HEK293 (cell line): Measurements from ENCODE around the gene UBE2D1.
A peak's percentile ranks its signal among the peaks of the same experiment; 100 is the strongest.

Experiments
- BCL11B ChIP-seq: fragments of 450-650 bp; formaldehyde crosslinking; IDR thresholded peaks from 2 replicates; pipeline ENCODE4 v1.5.1; 2016; ENCODE audit warnings: low read depth, missing biosample characterization, missing genetic modification characterization
- HOXA7 ChIP-seq: sonication (generic); formaldehyde crosslinking; IDR thresholded peaks from 2 replicates; pipeline ENCODE4 v1.8.1; 2022; ENCODE audit warnings: missing genetic modification reagents, borderline replicate concordance
- KLF1 ChIP-seq: fragments of 450-650 bp; formaldehyde crosslinking; IDR thresholded peaks from 2 replicates; pipeline ENCODE4 v1.5.1; 2016; ENCODE audit warnings: missing biosample characterization, missing genetic modification characterization
- MZF1 ChIP-seq: fragments of 450-650 bp; formaldehyde crosslinking; IDR thresholded peaks from 2 replicates; pipeline ENCODE4 v1.5.1; 2017; ENCODE audit warnings: missing biosample characterization, missing genetic modification characterization, borderline replicate concordance
- REST ChIP-seq: fragments of 450-650 bp; formaldehyde crosslinking; IDR thresholded peaks from 2 replicates; pipeline ENCODE4 v1.5.1; 2016; ENCODE audit warnings: missing biosample characterization, missing genetic modification characterization
- ZBTB49 ChIP-seq: fragments of 450-650 bp; formaldehyde crosslinking; IDR thresholded peaks from 2 replicates; pipeline ENCODE4 v1.5.1; 2016; ENCODE audit warnings: missing biosample characterization, missing genetic modification characterization, low read depth
- ZFP3 ChIP-seq: fragments of 450-650 bp; formaldehyde crosslinking; IDR thresholded peaks from 2 replicates; pipeline ENCODE4 v1.5.1; 2016; ENCODE audit warnings: low read depth, missing biosample characterization, missing genetic modification characterization
- ZIC2 ChIP-seq: fragments of 450-650 bp; formaldehyde crosslinking; IDR thresholded peaks from 2 replicates; pipeline ENCODE4 v1.5.1; 2016; ENCODE audit warnings: missing biosample characterization, missing genetic modification characterization
- ZNF114 ChIP-seq: fragments of 450-650 bp; formaldehyde crosslinking; IDR thresholded peaks from 2 replicates; pipeline ENCODE4 v1.5.0; 2017; ENCODE audit warnings: missing biosample characterization, missing genetic modification characterization
- ZNF157 ChIP-seq: fragments of 450-650 bp; formaldehyde crosslinking; IDR thresholded peaks from 2 replicates; pipeline ENCODE4 v1.5.1; 2016; ENCODE audit warnings: missing biosample characterization, missing genetic modification characterization
- ZNF184 ChIP-seq: fragments of 450-650 bp; IDR thresholded peaks from 2 replicates; pipeline ENCODE4 v1.5.1; 2018; ENCODE audit warnings: missing biosample characterization, mild to moderate bottlenecking, missing genetic modification characterization
- ZNF23 ChIP-seq: fragments of 450-650 bp; formaldehyde crosslinking; IDR thresholded peaks from 2 replicates; pipeline ENCODE4 v1.5.1; 2016; ENCODE audit warnings: missing biosample characterization, missing genetic modification characterization, borderline replicate concordance
- ZNF239 ChIP-seq: fragments of 450-650 bp; formaldehyde crosslinking; IDR thresholded peaks from 2 replicates; pipeline ENCODE4 v1.5.1; 2016; ENCODE audit warnings: missing biosample characterization, missing genetic modification characterization
- ZNF354C ChIP-seq: fragments of 450-650 bp; formaldehyde crosslinking; IDR thresholded peaks from 2 replicates; pipeline ENCODE4 v1.5.1; 2016; ENCODE audit warnings: missing biosample characterization, missing genetic modification characterization, low read depth, borderline replicate concordance
- ZNF362 ChIP-seq: fragments of 450-650 bp; formaldehyde crosslinking; IDR thresholded peaks from 2 replicates; pipeline ENCODE4 v1.5.1; 2016; ENCODE audit warnings: missing biosample characterization, missing genetic modification characterization
- ZNF366 ChIP-seq: fragments of 450-650 bp; formaldehyde crosslinking; conservative IDR thresholded peaks from 2 replicates; pipeline ENCODE4 v1.5.1; 2016; ENCODE audit warnings: missing biosample characterization, missing genetic modification characterization
- ZNF404 ChIP-seq: fragments of 450-650 bp; formaldehyde crosslinking; IDR thresholded peaks from 2 replicates; pipeline ENCODE4 v1.5.1; 2017; ENCODE audit warnings: missing biosample characterization, missing genetic modification characterization
- ZNF473 ChIP-seq: fragments of 450-650 bp; formaldehyde crosslinking; IDR thresholded peaks from 2 replicates; pipeline ENCODE4 v1.5.1; 2017; ENCODE audit warnings: missing biosample characterization, missing genetic modification characterization
- ZNF530 ChIP-seq: fragments of 450-650 bp; formaldehyde crosslinking; IDR thresholded peaks from 2 replicates; pipeline ENCODE4 v1.5.1; 2016; ENCODE audit warnings: low read depth, missing biosample characterization, missing genetic modification characterization
- ZNF555 ChIP-seq: fragments of 450-650 bp; formaldehyde crosslinking; conservative IDR thresholded peaks from 2 replicates; pipeline ENCODE4 v1.5.1; 2017; ENCODE audit warnings: missing biosample characterization, mild to moderate bottlenecking, missing genetic modification characterization, inconsistent platforms
- ZNF610 ChIP-seq: fragments of 450-650 bp; formaldehyde crosslinking; IDR thresholded peaks from 2 replicates; pipeline ENCODE4 v1.5.1; 2016; ENCODE audit warnings: missing biosample characterization, missing genetic modification characterization, borderline replicate concordance
- ZNF621 ChIP-seq: fragments of 450-650 bp; formaldehyde crosslinking; IDR thresholded peaks from 2 replicates; pipeline ENCODE4 v1.5.1; 2017; ENCODE audit warnings: missing biosample characterization, missing genetic modification characterization
- ZNF658 ChIP-seq: fragments of 450-650 bp; formaldehyde crosslinking; IDR thresholded peaks from 2 replicates; pipeline ENCODE4; 2016; ENCODE audit warnings: missing biosample characterization, missing genetic modification characterization
- ZNF677 ChIP-seq: fragments of 450-650 bp; IDR thresholded peaks from 2 replicates; pipeline ENCODE4 v1.5.0; 2018; ENCODE audit warnings: missing biosample characterization, mild to moderate bottlenecking, missing genetic modification characterization, moderate library complexity
- ZSCAN23 ChIP-seq: fragments of 450-650 bp; formaldehyde crosslinking; IDR thresholded peaks from 2 replicates; pipeline ENCODE4 v1.5.1; 2016; ENCODE audit warnings: missing biosample characterization, missing genetic modification characterization
- TF ChIP-seq, protein P1 (sequence below): fragments of 450-650 bp; formaldehyde crosslinking; IDR thresholded peaks from 2 replicates; pipeline ENCODE4 v1.5.1; 2016; ENCODE audit warnings: missing biosample characterization, missing genetic modification characterization
- TF ChIP-seq, protein P2 (sequence below): fragments of 450-650 bp; formaldehyde crosslinking; IDR thresholded peaks from 2 replicates; pipeline ENCODE4; 2016; ENCODE audit warnings: missing biosample characterization, missing genetic modification characterization

The UBE2D1 gene

GRCh38 chr10:58322072-58322834, 12.6 kb upstream of the UBE2D1 start (continued):
- TF ChIP-seq, protein P1, sequence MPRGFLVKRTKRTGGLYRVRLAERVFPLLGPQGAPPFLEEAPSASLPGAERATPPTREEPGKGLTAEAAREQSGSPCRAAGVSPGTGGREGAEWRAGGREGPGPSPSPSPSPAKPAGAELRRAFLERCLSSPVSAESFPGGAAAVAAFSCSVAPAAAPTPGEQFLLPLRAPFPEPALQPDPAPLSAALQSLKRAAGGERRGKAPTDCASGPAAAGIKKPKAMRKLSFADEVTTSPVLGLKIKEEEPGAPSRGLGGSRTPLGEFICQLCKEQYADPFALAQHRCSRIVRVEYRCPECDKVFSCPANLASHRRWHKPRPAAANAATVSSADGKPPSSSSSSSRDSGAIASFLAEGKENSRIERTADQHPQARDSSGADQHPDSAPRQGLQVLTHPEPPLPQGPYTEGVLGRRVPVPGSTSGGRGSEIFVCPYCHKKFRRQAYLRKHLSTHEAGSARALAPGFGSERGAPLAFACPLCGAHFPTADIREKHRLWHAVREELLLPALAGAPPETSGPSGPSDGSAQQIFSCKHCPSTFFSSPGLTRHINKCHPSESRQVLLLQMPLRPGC, result 0 out of 2 replicates have a peak, but pooled peaks have one; percentile 34
- TF ChIP-seq ZNF239 (tag by site-specific recombination), result no peak
- TF ChIP-seq ZNF677, result no peak
- TF ChIP-seq, protein P2, sequence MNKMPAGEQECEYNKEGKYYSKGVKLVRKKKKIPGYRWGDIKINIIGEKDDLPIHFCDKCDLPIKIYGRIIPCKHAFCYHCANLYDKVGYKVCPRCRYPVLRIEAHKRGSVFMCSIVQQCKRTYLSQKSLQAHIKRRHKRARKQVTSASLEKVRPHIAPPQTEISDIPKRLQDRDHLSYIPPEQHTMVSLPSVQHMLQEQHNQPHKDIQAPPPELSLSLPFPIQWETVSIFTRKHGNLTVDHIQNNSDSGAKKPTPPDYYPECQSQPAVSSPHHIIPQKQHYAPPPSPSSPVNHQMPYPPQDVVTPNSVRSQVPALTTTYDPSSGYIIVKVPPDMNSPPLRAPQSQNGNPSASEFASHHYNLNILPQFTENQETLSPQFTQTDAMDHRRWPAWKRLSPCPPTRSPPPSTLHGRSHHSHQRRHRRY (tag by site-specific recombination), result no peak
- TF ChIP-seq MZF1, result 0 out of 2 replicates have a peak, but pooled peaks have one; percentile 15
- TF ChIP-seq ZNF354C (tag by site-specific recombination), result no peak
- TF ChIP-seq ZNF621 (tag by site-specific recombination), result no peak
- TF ChIP-seq ZSCAN23, result no peak
- no peak for TF ChIP-seq HOXA7 (CRISPR knock-in tag)
- no peak for TF ChIP-seq ZNF23 (tag by site-specific recombination)
- 0 out of 2 replicates have a peak, but pooled peaks have one; percentile 13 for TF ChIP-seq BCL11B (tag by site-specific recombination)
- no peak for TF ChIP-seq ZFP3 (tag by site-specific recombination)
- no peak for TF ChIP-seq ZNF366 (tag by site-specific recombination)
- TF ChIP-seq ZIC2, result no peak
- TF ChIP-seq ZNF530, result no peak
- no peak for TF ChIP-seq ZNF157
- no peak for TF ChIP-seq ZNF555
- no peak for TF ChIP-seq REST (tag by site-specific recombination)
- no peak for TF ChIP-seq ZNF658 (tag by site-specific recombination)
- TF ChIP-seq KLF1, result peak; percentile 43; the same call in 1 of the 2 replicates
- TF ChIP-seq ZNF610, result no peak
- TF ChIP-seq ZNF473 (tag by site-specific recombination), result no peak
- TF ChIP-seq ZBTB49 (tag by site-specific recombination), result no peak
- no peak for TF ChIP-seq ZNF114 (tag by site-specific recombination)
- no peak for TF ChIP-seq ZNF184 (tag by site-specific recombination)
- no peak for TF ChIP-seq ZNF362
- TF ChIP-seq ZNF404, result no peak
- TF ChIP-seq, all 188 proteins: peak for 7
